OCI-LY1 (cell line): ENCODE data around the gene TMEM131.

Experiments used
- H2AFZ ChIP-seq: fragments of 200-600 bp; sonication (generic), shearing (Covaris generic); 2 replicates; pipeline ENCODE4 v1.6.0; 2014; ENCODE audit warnings: antibody characterized with exemption, mild to moderate bottlenecking, low read length
- H3F3A ChIP-seq: fragments of 200-600 bp; sonication (generic), shearing (Covaris generic); 2 replicates; pipeline ENCODE4 v1.6.0; 2014; ENCODE audit warnings: mild to moderate bottlenecking, antibody characterized with exemption, low read length, moderate library complexity; ENCODE audit not compliant: insufficient read depth
- H3K27ac ChIP-seq: fragments of 200-600 bp; sonication (generic); 2 replicates; pipeline ENCODE4 v1.5.1; 2014; ENCODE audit warnings: low read length, mixed run types, mild to moderate bottlenecking, low read depth; ENCODE audit not compliant: poor library complexity, severe bottlenecking
- H3K27me3 ChIP-seq: fragments of 200-600 bp; sonication (generic); 2 replicates; pipeline ENCODE4 v1.6.0; 2014; ENCODE audit warnings: antibody characterized with exemption, mild to moderate bottlenecking, low read length, moderate library complexity; ENCODE audit not compliant: insufficient read depth
- H3K36me3 ChIP-seq: fragments of 200-600 bp; sonication (generic); 2 replicates; pipeline ENCODE4 v1.6.1; 2014; ENCODE audit warnings: mild to moderate bottlenecking, antibody characterized with exemption, low read length, moderate library complexity, mixed read lengths; ENCODE audit not compliant: insufficient read depth
- H3K4me1 ChIP-seq: fragments of 200-600 bp; sonication (generic); 2 replicates; pipeline ENCODE4 v1.5.1; 2014; ENCODE audit warnings: mild to moderate bottlenecking, low read length, moderate library complexity; ENCODE audit not compliant: insufficient read depth, severe bottlenecking
- H3K4me2 ChIP-seq: fragments of 200-600 bp; sonication (generic), shearing (Covaris generic); 2 replicates; pipeline ENCODE4 v1.6.1; 2014; ENCODE audit warnings: low read length
- H3K4me3 ChIP-seq: fragments of 200-600 bp; sonication (generic); 2 replicates; pipeline ENCODE4 v1.5.1; 2014; ENCODE audit warnings: low read length, low read depth, mild to moderate bottlenecking, mixed read lengths; ENCODE audit not compliant: poor library complexity, severe bottlenecking
- H3K79me2 ChIP-seq: fragments of 200-600 bp; shearing (Covaris generic); 2 replicates; pipeline ENCODE4 v1.6.1; 2016; ENCODE audit warnings: mixed run types, low read length, mixed read lengths; ENCODE audit not compliant: insufficient read depth
- H3K9ac ChIP-seq: fragments of 200-600 bp; sonication (generic), shearing (Covaris generic); 2 replicates; pipeline ENCODE4 v1.6.1; 2014; ENCODE audit warnings: mild to moderate bottlenecking, low read length, mixed read lengths
- H3K9me2 ChIP-seq: fragments of 200-600 bp; sonication (generic), shearing (Covaris generic); 2 replicates; pipeline ENCODE4 v1.6.1; 2014; ENCODE audit warnings: low read depth, mild to moderate bottlenecking, low read length, mixed read lengths
- H3K9me3 ChIP-seq: fragments of 200-600 bp; shearing (Covaris generic); 2 replicates; pipeline ENCODE4 v1.6.1; 2014; ENCODE audit warnings: low read length, mixed read lengths
- H4K20me1 ChIP-seq: fragments of 200-600 bp; sonication (generic), shearing (Covaris generic); 2 replicates; pipeline ENCODE4 v1.6.0; 2016; ENCODE audit warnings: mild to moderate bottlenecking, low read length; ENCODE audit not compliant: insufficient read depth
- EZH2 ChIP-seq: fragments of 200-600 bp; sonication (generic), shearing (Covaris generic); IDR thresholded peaks from 2 replicates; pipeline ENCODE4 v1.8.0; 2017; ENCODE audit warnings: borderline replicate concordance, mixed run types, mild to moderate bottlenecking, antibody characterized with exemption, low read length, moderate library complexity, mixed read lengths
- TF ChIP-seq, protein P1 (sequence below): fragments of 200-600 bp; sonication (generic), shearing (Covaris generic); IDR thresholded peaks from 2 replicates; pipeline ENCODE4 v1.5.1; 2017; ENCODE audit warnings: mild to moderate bottlenecking, antibody characterized with exemption, low read length, moderate library complexity, mixed read lengths

TMEM131 gene

DNA sequence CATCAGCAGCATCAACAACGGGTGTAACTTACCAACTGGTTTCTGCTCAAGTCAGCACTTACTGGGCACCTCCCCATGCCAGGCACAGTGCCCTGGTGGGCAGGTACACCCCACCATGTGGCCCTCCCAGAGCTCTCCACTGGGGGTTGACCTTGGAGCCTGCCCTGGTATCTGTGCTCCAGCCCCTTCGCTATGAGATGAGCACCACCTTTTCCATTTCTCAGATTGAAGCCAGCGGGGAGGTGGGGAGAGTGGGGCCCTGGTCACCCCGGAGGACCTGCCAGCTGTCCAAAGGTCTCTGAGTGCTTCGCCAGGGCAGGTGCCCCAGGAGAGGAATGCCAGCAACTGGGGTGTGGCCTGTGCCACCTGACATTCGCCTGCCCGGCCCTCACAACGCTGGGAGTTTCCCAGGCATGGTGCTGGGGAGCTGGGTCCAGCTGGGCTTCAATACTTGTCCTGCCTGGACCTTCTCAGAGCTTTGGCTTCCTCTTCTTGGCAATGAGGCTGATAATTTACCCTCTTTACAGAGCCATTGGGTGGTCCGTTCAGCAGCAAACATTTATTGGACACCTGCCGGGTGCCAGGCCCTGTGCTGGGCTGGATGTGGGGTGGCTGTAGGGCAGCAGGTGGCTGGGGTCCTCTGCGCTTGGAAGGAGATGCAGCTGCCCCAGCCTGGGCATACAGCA is 288.2 kb downstream of the TMEM131 start:
- Histone ChIP-seq H4K20me1 (no peaks in the 10 kb centered on the region), H3K9ac (no peak overlapping the region)

DNA sequence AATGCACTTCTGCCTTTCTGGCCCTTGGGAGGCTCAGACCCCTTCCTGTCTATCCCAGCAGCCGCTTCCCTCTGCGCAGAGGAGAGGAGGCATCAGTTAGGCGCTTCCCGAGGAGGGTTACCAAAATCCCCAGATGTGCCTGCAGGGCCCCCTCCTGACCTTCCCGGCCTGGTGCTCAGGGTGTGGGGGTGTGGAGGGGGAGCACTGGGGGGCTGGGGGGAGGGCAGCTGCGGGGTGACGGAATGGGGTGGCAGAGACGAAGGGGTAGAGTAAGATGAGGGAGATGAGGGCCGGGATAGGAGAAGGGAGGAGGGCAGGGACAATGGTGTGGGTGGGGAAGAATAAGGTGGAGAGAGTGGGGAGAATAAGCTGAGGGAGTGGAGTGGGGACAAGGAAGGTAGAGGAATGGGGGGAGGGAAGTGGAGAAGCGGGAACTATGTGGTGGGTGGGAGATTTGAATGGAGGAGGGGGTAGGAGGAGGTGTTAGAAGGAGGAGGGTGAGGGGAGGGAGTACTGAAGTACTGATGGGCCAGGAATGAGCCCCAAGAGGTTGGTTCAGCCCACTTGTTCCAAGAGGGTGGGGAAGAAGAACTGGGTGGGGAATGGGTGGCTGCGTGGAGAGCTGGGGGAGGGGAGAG is 288.9 kb downstream of the TMEM131 start:
- Histone ChIP-seq H3K36me3 (no peaks in the 10 kb centered on the region), H3K4me2 (no peak overlapping the region), H3K79me2 (no peaks in the 10 kb centered on the region), H3K27ac (no peak overlapping the region), H3K4me1 (no peaks in the 10 kb centered on the region), H3K4me3 (no peak overlapping the region), H2AFZ (no peak overlapping the region), H3K9me3 (no peaks in the 10 kb centered on the region), H4K20me1 (no peaks in the 10 kb centered on the region), H3K9me2 (no peaks in the 10 kb centered on the region), H3K27me3 (no peaks in the 10 kb centered on the region), H3K9ac (no peak overlapping the region), H3F3A (no peaks in the 10 kb centered on the region)
- TF ChIP-seq, protein P1, sequence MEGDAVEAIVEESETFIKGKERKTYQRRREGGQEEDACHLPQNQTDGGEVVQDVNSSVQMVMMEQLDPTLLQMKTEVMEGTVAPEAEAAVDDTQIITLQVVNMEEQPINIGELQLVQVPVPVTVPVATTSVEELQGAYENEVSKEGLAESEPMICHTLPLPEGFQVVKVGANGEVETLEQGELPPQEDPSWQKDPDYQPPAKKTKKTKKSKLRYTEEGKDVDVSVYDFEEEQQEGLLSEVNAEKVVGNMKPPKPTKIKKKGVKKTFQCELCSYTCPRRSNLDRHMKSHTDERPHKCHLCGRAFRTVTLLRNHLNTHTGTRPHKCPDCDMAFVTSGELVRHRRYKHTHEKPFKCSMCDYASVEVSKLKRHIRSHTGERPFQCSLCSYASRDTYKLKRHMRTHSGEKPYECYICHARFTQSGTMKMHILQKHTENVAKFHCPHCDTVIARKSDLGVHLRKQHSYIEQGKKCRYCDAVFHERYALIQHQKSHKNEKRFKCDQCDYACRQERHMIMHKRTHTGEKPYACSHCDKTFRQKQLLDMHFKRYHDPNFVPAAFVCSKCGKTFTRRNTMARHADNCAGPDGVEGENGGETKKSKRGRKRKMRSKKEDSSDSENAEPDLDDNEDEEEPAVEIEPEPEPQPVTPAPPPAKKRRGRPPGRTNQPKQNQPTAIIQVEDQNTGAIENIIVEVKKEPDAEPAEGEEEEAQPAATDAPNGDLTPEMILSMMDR, result no peak
- TF ChIP-seq EZH2, result no peak

More for the DNA sequence above, 288.2 kb downstream of the TMEM131 start:
- no peak overlapping the region for H3K4me2 ChIP-seq
- no peaks in the 10 kb centered on the region for H3K9me3 ChIP-seq
- no peaks in the 10 kb centered on the region for H3K36me3 ChIP-seq
- no peaks in the 10 kb centered on the region for H3K27me3 ChIP-seq
- no peaks in the 10 kb centered on the region for H3K4me1 ChIP-seq
- no peaks in the 10 kb centered on the region for H3K9me2 ChIP-seq
- H3F3A ChIP-seq, result no peaks in the 10 kb centered on the region
- H2AFZ ChIP-seq, result no peak overlapping the region
- TF ChIP-seq, protein P1, result no peak
- no peak for TF ChIP-seq EZH2
- no peak overlapping the region for H3K4me3 ChIP-seq
- H3K79me2 ChIP-seq, result no peaks in the 10 kb centered on the region
- no peak overlapping the region for H3K27ac ChIP-seq
